Measurements from ENCODE around the gene DDX47.

DDX47 gene

DNA sequence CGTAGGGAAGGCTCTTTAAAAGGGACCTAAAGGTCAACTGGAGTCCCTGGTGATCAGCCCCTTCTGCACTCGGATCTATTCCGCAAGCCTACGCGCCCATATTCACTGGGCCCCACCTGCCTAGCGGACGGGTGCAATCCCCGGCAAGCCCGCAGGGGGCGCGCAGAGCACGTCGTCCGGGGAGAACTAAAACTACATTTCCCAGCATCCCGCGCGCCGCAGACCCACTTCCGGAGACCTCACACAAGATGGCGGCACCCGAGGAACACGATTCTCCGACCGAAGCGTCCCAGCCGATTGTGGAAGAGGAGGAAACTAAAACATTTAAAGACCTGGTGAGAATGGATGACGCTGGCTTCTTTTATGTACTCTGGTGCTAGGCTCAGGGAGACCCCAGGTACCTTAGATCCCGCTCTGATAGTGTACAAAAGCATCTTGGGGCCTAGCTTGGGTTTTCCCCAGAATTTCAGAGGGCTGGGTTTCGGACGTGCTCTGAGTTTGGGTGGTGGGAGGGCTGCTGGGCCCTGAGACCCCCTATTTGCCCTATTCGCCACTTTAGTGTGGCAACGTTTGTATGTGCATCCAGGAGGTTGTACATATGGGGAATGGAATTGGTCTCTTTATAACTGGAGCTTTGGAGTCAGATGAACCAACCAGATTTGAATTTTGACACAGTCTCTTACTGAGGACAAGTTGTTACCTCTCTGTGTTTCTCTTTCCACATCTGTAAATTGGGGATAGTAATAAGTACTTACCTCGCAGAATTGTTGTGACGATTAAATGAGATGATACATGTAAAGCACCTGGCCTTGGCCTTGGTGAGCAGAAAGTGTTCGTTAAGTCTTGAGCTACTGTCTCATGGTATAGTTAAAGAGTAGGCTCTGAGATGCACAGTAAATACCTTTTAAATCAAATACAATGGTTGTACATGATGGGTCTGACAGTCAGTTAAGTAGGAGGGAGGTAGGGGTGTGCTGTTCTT, at the start of gene DDX47:
Gene DDX47 (plus strand): TSS at position 227 of the 982 bp plus-strand sequence. CDS start 22 bp downstream, at position 249.
- peak; percentile 94 to 96 for DNase-seq

DNA sequence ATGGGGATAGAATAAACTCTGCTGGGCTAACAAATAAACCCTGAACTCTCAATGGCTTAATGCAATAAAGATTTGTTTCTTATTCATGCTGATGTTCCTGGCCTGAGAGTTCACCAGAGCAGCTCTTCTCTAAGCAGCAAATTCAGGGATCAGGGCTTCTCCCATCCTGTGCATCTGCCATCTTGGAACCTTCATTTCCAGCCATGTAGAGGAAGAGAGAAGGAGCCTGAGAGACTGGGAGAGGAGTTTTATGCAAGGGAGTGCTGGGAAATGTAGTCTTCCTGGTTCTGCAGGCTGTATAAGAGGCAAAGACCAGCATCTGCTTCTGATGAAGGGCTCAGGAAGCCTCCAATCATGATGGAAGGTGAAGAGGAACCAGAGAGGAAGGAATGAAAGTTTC, 48.3 kb upstream of the DDX47 start:
- no peak for DNase-seq

DNA sequence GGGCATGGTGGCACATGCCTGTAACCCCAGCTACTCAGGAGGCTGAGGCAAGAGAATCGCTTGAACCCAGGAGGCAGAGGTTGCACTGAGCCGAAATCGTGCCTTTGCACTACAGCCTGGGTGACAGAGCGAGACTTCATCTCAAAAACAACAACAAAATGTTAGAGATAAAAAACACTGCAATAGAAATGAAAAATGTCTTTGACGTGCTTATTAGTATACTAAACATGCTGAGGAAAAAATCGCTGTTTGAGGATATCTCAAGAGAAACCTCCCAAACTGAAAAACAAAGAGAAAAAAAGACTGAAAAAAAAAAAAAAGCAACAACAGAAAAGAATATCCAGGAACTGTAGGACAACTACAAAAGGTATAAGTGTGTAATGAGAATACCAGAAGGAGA, 42.9 kb upstream of the DDX47 start:
- no peak for DNase-seq

DNA sequence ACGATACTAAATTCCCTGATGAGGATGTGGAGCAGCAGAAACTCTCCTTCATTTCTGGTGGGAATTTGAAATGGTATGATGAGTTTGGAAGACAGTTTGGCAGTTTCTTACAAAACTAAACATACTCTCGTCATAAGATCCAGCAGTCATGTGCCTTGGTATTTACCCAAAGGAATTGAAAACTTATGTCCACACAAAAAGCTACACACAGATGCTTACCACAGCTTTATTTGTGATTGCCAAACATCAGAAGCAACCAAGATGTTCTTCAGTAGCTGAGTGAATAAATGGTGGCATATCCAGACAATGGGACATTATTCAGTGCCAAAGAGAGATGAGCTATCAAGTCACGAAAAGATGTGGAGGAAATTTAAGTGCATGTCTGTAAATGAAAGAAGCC, 38.4 kb upstream of the DDX47 start:
- no peak for DNase-seq

DNA sequence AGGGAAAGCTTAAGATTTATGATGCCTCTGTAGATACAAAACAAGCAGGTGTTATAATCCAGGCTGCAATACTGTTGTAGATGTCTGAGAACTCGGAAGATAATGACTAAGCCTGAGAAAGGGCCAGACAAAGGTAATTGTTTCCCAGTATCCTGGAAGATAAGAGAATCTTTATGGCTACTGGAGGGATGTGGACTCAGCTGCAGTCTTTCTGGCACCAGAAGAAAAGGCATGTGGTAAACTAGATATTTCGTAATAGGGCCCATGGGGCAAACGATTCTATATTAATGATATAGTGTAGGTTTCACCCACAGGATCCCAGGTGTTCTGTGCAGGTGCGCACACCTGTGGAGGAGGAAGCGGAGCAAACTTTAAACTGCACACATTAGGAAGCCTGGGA, 36.9 kb upstream of the DDX47 start:
- no peak for DNase-seq

DNA sequence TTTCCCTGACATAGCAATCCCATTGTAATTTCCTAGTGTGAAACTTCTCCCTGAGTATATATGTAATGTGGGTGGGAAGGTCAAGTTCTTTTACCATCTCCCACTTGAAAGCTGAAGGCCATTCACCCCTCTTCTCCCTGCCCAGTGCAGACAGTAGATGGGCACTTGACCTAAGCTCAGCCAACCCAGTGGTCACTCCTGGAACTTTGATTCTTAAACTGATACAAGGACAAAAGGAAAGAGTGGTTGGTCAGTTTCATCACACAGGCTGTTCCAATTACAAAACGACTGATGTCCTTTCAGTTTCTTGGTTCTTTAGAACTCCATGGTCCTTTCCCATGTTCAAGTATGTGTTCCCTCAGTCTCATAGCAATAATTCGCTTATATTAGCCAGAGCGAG, 36.1 kb upstream of the DDX47 start:
- no peak for DNase-seq

DNA sequence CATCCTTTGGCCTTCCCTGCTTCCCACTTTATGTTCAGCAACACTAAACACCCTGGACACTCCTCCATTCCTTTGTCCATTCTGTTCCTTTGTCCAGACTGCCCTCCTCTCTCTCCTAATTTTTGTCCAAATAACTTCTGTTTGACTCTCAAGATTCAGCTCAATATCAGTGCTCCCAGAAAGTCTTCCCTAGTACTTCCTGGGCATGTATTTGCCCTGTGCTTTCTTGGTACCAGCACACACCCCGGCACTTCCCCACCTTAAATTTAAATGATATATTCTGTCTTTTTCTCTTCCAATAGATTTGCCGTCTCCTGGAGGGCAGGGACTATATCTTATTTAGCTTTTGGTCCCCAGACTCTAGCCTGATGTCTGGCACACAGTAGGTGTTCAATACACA, 34.1 kb upstream of the DDX47 start:
- no peak for DNase-seq

DNA sequence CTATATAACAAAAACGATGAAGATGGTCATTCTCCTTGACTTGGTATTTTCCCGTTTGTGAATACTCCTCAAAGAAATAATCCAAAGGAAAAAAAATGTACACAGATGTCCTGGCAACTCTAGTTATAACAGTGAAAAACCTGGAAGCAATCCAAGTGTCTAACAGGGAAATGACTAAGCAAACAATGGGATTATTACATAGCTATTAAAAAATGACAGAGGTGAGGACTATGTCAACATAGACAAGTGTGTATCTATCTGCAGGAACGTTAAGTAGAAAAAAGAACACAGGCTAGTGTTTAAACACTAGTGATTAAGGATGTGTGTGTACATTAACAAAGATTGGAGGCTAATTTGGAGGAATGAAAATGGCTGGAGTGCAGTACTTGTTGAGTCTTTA, 33.6 kb upstream of the DDX47 start:
- DNase-seq, result no peak

DNA sequence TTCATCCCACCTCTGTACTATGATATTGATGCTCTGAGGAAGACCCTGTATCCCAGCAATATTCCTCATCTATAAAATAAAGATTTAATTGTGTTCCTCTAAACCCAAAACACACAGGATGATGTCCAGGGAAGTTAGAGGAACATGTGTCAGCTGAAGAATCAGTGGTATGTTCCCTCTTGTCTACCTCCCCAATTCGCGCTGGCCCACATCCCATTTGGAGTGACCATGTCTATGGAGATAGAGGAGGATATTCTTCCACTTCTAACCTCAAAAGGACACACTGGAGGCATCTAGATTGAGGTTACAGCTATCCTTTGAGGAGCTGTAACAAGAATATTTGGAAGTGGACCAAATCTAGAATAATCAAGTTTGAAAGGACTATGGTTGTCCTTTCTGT, 29.0 kb upstream of the DDX47 start:
- DNase-seq, result no peak

DNA sequence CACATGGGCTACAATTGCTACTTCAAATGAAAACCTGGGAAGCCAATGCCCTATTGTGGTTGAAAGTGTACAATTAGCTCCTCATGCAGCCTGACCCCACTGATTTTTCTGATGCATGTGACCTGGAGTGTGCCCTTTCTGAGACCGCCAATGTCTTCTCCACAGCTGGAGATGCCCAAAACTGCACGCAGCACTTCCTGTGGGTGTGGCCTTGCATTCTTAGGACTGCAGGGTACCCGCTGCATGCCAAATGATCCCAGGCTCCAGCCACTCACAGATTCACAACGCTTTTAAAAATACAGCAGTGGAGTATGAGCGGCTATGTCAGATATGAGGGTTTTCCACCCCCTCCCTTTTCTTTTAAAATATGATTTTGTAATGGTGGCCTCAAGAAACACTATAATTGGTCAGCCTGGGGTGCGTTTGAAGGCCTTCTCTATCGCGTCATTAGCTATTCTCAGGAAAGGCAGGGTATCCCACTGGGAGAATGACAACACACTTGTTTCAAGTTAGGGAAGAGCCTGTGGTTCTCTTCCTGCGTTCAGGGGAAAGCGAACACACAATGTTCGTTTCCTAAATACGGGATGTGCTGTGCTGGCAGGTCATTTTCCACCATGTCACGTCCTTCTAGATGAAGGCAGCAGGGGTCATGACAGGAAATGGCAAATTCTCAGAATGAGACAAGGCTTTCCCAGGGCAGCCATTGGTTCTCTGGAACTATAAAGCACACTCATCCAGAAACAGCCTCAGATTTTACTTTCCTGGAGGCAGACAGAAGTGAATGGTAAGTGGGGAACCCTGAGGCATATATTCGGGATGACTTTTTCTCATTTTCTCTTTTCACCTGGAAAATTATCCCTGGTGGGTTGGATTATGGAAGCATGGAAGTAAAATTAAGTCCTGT, 28.0 kb upstream of the DDX47 start, which contains the start of gene APOLD1:
Gene APOLD1 (plus strand): TSS at position 749 of the 904 bp plus-strand sequence. CDS start 33 bp downstream, at position 782.
- DNase-seq, result no peak

DNA sequence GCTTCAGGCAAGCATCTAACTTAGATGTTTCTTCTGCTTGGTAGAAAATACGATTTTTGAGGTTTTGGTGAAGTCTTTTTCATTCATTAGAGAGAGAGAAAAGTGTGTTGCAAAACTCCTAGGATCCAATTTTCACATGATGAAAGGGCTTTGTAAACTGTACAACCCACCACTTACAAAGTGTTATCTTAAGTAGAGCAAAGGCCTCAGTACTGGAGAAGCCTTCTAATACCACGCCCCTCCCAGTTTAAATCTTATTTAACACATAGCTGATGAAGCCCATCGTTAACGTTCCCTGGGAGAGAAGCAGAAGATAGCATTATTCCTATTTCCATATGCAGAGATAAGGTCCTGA, 26.8 kb upstream of the DDX47 start:
- DNase-seq, result no peak

DNA sequence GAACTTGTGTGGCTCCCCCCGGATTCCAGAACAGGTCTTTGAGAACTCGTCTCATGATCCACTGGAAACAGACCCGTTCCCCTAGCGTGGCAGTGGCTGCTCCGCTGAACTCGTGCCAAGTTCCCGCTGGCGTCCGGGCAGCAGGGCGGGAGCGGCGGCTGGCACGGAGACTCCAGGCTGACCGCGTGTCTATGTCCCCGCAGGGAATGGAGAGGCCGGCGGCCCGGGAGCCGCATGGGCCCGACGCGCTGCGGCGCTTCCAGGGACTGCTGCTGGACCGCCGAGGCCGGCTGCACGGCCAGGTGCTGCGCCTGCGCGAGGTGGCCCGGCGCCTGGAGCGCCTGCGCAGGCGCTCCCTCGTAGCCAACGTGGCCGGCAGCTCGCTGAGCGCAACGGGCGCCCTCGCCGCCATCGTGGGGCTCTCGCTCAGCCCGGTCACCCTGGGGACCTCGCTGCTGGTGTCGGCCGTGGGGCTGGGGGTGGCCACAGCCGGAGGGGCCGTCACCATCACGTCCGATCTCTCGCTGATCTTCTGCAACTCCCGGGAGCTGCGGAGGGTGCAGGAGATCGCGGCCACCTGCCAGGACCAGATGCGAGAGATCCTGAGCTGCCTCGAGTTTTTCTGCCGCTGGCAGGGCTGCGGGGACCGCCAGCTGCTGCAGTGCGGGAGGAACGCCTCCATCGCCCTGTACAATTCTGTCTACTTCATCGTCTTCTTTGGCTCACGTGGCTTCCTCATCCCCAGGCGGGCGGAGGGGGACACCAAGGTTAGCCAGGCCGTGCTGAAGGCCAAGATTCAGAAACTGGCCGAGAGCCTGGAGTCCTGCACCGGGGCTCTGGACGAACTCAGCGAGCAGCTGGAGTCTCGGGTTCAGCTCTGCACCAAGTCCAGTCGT, 26.2 kb upstream of the DDX47 start:
- peak; percentile 79 for DNase-seq

DNA sequence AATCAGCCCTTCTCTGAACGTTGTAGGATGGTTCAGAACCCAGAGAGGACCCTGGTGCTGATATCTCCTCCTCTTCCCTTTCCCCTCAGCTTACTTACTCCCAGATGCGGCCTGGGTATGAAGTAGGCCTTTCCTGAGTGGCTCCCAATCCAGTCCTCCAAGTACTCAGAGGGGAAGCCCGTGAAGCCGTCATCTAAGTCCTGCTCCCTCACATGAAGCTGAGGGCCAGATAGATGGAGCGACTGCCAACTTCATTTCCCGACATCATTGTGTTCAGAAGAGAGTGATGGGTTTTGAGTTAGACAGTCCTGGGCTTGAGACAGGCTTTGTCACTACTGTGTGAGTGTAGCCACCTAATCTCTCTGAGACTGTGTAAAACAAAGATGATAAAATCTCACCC, 25.0 kb upstream of the DDX47 start:
- no peak for DNase-seq

DNA sequence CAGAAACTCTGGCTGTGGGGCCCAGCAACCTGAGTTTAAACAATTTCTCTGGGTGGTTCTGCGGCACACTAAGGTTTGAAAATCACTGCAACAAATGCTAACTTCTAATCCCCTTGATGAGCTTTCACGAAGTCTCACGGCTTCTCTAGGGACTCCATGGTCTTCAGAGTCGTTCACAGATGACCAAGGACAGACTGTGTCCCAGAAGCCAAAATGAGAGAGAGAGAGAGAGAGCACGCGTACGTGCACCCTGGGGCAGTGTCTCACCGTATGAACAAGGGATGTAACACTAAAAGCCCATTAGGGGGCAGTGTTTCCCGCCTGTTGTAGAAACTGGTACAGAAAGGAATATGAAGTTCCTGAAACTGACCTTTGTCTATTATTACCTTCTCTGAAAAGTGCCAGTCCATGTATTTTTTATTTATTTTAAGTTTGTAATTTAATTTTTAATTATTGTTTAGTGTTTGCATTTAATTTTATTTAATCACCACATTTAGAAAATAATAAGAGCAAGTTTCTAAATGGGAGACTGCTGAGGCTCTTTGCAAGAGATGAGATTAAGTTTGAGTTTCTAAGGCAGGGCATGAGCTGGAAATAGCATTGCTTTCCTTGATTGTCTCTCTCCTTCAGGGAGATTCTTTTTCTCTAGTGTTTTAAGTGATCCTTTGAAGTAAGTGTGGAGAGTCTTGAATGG, 24.3 kb upstream of the DDX47 start:
- peak; percentile 80 to 81 for DNase-seq

DNA sequence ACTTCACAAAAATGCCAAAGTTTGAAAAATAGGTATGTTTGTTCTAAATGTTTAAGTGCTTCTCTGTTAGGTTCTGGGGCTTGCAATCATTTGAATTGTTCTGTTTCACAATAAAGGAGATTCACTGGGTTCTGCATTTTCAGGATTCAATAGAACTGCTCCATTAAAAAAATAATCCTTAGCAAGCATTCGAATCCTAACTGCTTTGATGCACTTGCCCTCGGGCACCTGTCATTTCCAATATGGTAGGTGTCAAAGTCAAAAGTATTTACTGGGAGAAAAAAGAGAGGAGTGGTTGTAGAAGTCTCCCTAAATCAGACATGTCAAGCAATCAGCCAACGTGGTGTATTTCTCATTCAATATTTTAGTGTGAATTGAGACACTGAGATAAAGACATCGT, 22.2 kb upstream of the DDX47 start:
- DNase-seq, result no peak

DNA sequence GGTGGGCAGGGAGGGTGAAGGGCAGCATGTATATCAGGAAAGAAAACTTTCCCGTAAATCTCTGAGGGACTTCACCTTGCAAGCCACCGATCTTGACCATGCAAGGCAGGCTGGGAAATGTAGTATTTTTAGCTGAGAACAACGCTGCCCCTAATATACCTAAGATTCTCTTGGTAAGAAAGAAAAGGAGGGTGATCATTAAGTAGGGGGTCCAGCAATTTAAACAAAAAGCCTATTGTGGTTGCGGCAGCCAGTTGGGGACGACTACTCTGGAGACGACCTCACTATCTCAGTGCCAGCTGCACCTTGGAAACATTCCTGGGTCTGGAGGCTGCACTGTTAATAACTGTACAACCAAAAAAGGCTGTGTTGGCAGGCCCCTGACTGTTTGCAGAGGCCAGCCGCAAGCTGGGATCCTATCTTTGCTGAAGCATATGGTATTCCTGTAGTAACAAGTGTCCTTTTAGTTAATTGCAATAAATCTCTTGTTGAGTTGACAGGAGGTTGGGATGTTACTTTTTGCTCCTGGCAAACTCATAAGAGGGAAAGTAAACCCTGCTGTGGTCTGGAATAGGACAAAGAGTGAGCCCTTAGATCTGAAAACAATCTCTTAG, 21.3 kb upstream of the DDX47 start:
- DNase-seq, result no peak

DNA sequence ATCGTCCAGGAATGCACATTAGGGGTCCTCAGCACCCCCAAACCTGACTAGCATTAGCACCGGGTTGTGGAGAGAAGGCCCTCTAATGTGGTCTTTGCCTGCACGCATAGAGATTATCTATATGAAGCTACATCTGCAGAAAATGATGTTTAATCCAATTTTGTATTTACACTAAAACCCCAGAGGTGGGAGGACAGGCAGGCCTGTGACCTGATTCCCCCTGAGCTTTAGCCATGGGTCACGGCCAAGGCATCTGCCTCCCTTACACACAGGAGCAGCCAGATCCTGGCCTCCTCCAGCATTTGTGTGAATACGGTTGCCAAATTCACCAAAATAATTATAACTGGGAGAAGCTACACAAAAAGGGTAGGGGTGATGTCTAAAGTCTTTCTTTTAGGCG, 20.7 kb upstream of the DDX47 start:
- DNase-seq, result no peak

DNA sequence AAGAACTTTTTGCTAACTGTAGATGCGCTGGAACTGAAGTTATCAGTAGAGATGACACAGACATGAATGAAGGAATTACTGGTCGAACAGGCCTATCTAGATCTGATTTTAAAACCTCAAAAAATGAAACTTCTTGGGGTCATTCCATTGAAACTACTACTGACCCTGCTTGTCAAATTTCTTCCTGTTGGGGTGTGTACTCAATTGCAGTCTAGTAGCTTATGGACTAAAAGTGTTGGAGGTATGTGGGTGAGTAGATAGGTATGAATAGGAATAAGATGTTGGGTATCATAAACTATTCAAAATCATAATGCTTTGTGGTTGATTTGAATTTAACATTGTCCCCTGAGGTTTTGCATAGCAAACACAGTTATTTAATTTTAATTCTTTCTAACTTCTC, 18.5 kb upstream of the DDX47 start:
- no peak for DNase-seq

DNA sequence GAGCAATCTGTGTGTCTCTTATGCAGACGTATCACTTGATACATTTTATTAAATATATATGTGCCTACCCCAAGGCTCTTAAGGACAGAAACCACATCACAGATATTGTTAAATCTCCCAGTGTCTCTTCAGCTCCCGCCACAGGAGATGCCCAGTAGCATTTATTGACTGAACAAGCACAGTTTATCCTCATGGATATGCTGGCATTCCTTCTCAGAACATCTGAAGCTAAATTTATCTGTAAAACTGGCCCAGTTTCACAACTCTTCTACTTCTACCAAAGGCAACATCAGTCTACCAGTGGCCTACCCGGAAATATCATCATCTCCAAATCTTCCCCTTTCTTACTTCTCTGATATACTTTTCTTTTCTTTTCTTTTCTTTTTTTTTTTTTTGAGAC, 17.0 kb upstream of the DDX47 start:
- DNase-seq, result no peak

DNA sequence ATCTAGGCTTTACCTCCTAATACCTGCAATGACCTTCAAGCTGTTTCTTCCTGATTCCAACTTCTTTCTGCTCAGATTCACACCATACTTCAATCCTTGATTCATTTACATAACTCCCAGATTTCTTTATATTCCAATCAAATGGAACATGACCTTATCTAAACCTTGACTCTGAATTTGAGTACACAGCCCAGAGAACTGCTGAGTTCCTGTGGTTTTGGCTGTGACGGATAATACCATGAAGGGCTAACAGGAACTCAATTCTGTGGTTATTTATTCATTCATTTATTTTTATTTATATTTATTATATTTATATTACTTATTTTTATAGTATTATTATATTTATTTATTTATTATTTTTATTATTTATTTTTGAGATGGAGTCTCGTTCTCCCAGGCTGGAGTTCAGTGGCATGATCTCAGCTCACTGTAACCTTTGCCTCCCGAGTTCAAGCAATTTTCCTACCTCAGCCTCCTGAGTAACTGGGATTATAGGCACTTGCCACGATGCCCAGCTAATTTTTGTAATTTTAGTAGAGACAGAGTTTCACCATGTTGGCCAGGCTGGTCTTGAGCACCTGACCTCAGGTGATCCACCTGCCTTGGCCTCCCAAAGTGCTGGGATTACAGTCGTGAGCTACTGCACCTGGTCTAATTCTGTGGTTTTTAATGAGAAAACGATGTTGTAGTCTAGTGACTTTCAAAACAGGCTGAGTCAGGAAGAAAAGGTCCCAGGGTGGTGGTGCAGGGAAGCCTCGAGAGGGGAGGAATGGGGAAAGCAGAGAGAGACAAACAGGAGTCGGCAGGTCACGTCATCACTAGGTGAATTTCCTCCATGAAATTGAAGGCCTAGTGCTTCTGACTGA, 16.0 kb upstream of the DDX47 start:
- DNase-seq, result no peak

DNA sequence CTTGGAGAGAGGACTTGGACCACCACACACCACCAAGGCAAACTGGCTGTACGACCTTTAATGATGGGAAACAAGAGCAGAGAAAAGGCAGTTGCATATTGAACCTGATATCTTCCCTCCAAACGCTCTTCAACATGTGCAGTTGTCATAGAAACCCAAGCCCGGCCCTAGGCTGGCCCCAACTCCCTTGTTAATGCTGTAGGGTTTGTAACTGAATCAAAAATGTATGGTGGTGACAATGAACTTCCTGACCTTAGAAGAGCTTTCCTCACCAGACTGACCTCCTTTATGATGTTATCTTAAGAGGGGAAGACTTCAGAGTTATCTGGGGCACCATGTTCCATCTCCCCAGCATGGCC, 15.4 kb upstream of the DDX47 start:
- DNase-seq, result no peak
